Motor neuron (in vitro differentiated cells): Measurements from ENCODE around the gene C17orf58. TPM values are rescaled to one million over a fixed set of nuclear protein-coding genes. Genes with fewer than 3 reads are reported as not detected.
"Not testable (repeated sequence)": the region's sequence is repeated elsewhere in the genome, so short reads cannot be mapped to it uniquely, and the experiment has no call there.

ENCODE experiments used
- ATAC-seq, 8 experiments: fragments of 200-7000 bp; cut with Tn5 transposase; replicated peaks in 6 of 8; 2 replicates each; pipeline ENCODE4 v1.8.0; 2021; ENCODE audit warnings: mild to moderate bottlenecking in 8 of 8, moderate library complexity in 8 of 8
- H3K27ac ChIP-seq, 2 donors: fragments of 250-450 bp; sonication (Bioruptor Pico); 2 replicates each; pipeline ENCODE4 v1.9.0; 2021; ENCODE audit warnings: antibody characterized with exemption in 2 of 2, mild to moderate bottlenecking in 2 of 2, moderate library complexity in 1 of 2
- H3K4me1 ChIP-seq, 2 donors: fragments of 250-450 bp; sonication (Bioruptor Pico); replicated peaks in 1 of 2; 2 replicates each; pipeline ENCODE4 v1.6.1; 2021; ENCODE audit warnings: antibody characterized with exemption in 2 of 2, mild to moderate bottlenecking in 2 of 2, moderate library complexity in 1 of 2
- H3K4me3 ChIP-seq, 5 donors: fragments of 250-450 bp; sonication (Bioruptor Pico); 2 replicates each; pipeline ENCODE4 v1.9.0; 2021; ENCODE audit warnings: antibody characterized with exemption in 5 of 5, mild to moderate bottlenecking in 5 of 5, moderate library complexity in 4 of 5
- WGBS, 10 experiments: fragments of 450-650 bp; shearing (Covaris generic); methylation state at CpG; one replicate each; pipeline ENCODE4 v1.0.0; 2022; 5-methylcytosine and 5-hydroxymethylcytosine counted together
- in situ Hi-C, 9 experiments: fragments of 400-800 bp; cut with MboI; loops; one replicate each; pipeline ENCODE4 v1.15.0; 2021; ENCODE audit warnings: low sequenced_read_pairs in 9 of 9, low pct_unique_long_range_greater_than_20kb in 2 of 9; ENCODE audit not compliant: unreplicated experiment in 9 of 9
- total RNA-seq, 8 experiments: library from RNA; unstranded; fragments of 300-600 nt; gene quantifications; 2 replicates each; pipeline versions ENCODE4 v1.2.3 to v1.2.4, GENCODE V29; 2022

C17orf58 gene
- total RNA-seq, 8 experiments from 2014 or later: 6.1 to 23.6 (median 16.7) TPM

- in situ Hi-C loops: no loop called here
- peak overlapping the region; percentile 46 to 57 (median 54) for H3K4me3 ChIP-seq
- peak; percentile 93 to 96 (median 93) for ATAC-seq
- H3K27ac ChIP-seq: peak overlapping the region; percentile 29 to 80
- no peaks in the 10 kb centered on the region for H3K4me1 ChIP-seq
- 0 to 50% (median 7%) methylated on average over 1 to 29 of the region's 51 CpGs for WGBS, 10 experiments
These were observed 23.6 kb upstream of the C17orf58 start for GRCh38 chr17:68019675-68020408.

- Histone ChIP-seq H3K4me3 (peak overlapping the region in 4 of 5 donors; percentile 4 to 54 (median 33)), H3K4me1 (no peaks in the 10 kb centered on the region), H3K27ac (no peak overlapping the region)
- 52 to 97% (median 90%) methylated on average over 3 to 9 of the region's 9 CpGs; no CpG with 5 or more reads in 1 of the 10 experiments for WGBS, 10 experiments
- in situ Hi-C loops: no loop called here
- peak in 1 of 8 experiments; percentile 9 for ATAC-seq
These were observed 23.0 kb upstream of the C17orf58 start for GRCh38 chr17:68019336-68019674.

DNA sequence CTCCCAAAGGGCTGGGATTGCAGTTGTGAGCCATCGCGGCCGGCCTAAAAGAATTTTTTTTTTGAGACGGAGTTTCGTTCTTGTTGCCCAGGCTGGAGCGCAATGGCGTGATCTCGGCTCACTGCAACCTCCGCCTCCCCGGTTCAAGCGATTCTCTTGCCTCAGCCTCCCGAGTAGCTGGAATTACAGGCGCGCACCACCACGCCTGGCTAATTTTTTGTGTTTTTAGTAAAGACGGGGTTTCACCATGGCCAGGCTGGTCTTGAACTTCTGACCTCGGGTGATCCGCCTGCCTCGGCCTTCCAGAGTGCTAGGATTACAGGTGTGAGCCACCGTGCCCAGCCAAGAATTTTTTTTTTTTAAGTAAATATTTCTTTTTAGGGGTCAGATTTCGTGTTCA lies 22.2 kb upstream of the C17orf58 start:
- 80 to 100% (median 95%) methylated on average over 2 to 11 of the region's 21 CpGs; no CpG with 5 or more reads in 1 of the 10 experiments for WGBS, 10 experiments

DNA sequence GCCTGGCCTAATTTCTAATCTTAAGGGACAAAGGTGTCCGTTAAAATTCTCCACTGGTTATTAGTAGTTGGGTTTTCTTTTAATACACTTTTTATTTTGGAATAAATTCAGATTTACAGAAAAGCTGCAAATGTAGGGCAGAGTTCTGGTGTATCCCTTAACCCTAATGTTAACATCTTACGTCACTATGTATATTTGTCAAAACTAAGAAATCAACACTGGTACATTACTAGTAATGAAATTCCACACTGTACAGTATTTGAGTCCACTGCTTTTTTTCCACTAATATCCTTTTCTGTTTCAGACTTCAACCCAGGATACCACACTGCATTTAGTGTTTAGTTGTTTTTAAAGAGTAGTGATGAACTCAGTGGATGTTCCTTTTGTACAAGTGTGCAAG lies 20.6 kb upstream of the C17orf58 start:
- ATAC-seq: no peak
- Histone ChIP-seq H3K4me3 (no peak overlapping the region), H3K27ac (no peak overlapping the region), H3K4me1 (no peaks in the 10 kb centered on the region)
- in situ Hi-C loops: no loop called here
- WGBS, 10 experiments: 33 to 100% (median 96%) methylated on average over 1 to 2 of the region's 2 CpGs; no CpG with 5 or more reads in 1 of the 10 experiments

More for the DNA sequence above, 22.2 kb upstream of the C17orf58 start:
- H3K4me1 ChIP-seq, H3K4me3 ChIP-seq, in situ Hi-C loops, ATAC-seq, H3K27ac ChIP-seq: not testable (repeated sequence)

DNA sequence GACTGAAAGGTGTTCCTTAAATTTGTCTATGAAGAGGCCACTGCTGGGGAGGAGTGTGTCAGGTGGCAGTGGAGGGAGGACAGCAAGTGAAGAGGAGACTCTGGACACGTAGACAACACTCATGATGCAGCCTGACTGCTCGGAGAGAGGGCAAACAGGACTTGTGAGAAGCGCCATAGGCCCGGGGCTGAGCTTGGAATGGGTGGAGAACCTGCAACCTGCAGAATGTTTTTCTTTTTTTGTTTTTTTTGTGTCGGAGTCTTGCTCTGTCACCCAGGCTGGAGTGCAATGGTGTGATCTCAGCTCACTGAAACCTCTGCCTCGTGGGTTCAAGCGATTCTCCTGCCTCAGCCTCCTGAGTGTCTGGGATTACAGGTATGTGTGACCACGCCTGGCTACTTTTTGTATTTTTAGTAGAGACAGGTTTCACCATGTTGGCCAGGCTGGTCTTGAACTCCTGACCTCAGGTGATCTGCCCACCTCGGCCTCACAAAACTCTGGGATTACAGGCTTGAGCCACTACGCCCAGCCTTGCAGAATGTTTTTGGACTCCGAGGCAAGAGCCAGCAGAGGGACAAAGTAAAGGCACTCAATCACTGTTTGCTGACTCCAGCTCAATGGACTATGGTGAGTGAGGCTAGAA lies 18.9 kb upstream of the C17orf58 start:
- H3K27ac ChIP-seq: no peak overlapping the region
- ATAC-seq: no peak
- WGBS, 10 experiments: 61 to 98% (median 80%) methylated on average over 2 to 10 of the region's 11 CpGs; no CpG with 5 or more reads in 1 of the 10 experiments

DNA sequence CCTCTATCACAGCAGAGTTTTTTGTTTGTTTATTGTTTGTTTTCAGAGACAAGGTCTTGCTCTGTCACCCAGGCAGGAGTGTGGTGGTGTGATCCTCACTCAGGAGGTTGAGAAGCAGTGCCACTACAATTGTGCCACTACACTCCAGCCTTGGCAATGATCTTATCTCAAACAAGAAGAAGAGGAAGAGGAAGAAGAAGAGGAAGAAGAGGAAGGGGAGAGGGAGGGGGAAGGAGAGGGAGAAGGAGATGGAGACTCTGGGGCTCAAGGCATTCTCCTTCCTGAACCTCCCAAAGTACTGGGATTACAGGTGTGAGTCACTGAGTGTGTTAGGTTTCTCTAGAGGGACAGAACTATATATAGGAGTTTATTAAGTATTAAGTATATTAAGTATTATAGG lies 17.1 kb upstream of the C17orf58 start:
- H3K27ac ChIP-seq: no peak overlapping the region
- no peak for ATAC-seq
- no peak overlapping the region for H3K4me3 ChIP-seq
- no peaks in the 10 kb centered on the region for H3K4me1 ChIP-seq
- in situ Hi-C loops: no loop called here

More for the DNA sequence above, 18.9 kb upstream of the C17orf58 start:
- in situ Hi-C loops: no loop called here
- Histone ChIP-seq H3K4me3 (no peak overlapping the region), H3K4me1 (no peaks in the 10 kb centered on the region)

DNA sequence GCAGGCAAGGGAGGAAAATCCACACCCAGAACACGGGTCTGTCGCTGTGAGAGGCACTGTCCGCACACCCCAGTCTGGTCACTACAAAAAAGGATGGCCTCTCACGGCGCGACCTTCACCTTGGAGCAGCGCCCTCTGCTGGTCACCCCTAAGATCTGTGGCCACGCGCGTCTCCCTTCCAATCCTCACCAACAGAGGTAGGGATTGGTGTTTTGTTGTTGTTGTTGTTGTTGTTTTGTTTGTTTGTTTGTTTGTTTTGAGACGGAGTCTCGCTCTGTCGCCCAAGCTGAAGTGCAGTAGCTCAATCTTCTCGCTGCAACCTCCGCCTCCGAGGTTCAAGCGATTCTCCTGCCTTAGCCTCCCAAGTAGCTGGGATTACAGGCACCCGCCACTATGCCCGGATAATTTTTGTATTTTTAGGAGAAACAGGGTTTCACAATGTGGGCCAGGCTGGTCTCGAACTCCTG lies 15.0 kb upstream of the C17orf58 start:
- H3K4me1 ChIP-seq: no peaks in the 10 kb centered on the region
- no peak overlapping the region for H3K4me3 ChIP-seq
- H3K27ac ChIP-seq: no peak overlapping the region
- ATAC-seq: peak in 3 of 8 experiments; percentile 68 to 90 (median 84)
- in situ Hi-C loops: no loop called here
- WGBS, 10 experiments: 23 to 96% (median 65%) methylated on average over 2 to 12 of the region's 20 CpGs; no CpG with 5 or more reads in 2 of the 10 experiments

DNA sequence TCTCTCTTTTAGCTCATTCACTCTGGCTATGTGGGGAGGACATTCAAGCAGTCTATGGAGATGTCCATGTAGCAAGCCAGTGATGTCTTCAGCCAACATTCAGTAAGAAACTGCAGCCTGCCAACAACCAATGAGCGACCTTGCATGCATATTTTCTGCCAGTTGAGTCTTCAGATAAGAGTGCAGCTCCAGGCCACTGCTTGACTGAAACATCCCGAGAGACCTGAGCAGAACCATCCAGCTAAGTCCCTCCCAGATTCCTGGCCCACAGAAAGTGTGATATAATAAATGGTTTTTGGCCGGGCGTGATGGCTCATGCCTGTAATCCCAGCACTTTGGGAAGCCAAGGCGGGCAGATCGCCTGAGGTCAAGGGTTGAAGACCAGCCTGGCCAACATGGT lies 10.5 kb upstream of the C17orf58 start:
- Histone ChIP-seq H3K27ac (no peak overlapping the region), H3K4me3 (no peak overlapping the region), H3K4me1 (no peaks in the 10 kb centered on the region)
- in situ Hi-C loops: no loop called here
- WGBS, 10 experiments: 0 to 94% (median 45%) methylated on average over 1 to 3 of the region's 6 CpGs; no CpG with 5 or more reads in 4 of the 10 experiments
- ATAC-seq: peak in 1 of 8 experiments; percentile 32

- no peaks in the 10 kb centered on the region for H3K4me1 ChIP-seq
- in situ Hi-C loops: no loop called here
- H3K4me3 ChIP-seq: no peak overlapping the region
- H3K27ac ChIP-seq: no peak overlapping the region
- ATAC-seq: no peak
- 66 to 93% (median 81%) methylated on average over 2 to 3 of the region's 3 CpGs; no CpG with 5 or more reads in 2 of the 10 experiments for WGBS, 10 experiments
These were observed 7.9 kb upstream of the C17orf58 start for GRCh38 chr17:68004201-68004600.

DNA sequence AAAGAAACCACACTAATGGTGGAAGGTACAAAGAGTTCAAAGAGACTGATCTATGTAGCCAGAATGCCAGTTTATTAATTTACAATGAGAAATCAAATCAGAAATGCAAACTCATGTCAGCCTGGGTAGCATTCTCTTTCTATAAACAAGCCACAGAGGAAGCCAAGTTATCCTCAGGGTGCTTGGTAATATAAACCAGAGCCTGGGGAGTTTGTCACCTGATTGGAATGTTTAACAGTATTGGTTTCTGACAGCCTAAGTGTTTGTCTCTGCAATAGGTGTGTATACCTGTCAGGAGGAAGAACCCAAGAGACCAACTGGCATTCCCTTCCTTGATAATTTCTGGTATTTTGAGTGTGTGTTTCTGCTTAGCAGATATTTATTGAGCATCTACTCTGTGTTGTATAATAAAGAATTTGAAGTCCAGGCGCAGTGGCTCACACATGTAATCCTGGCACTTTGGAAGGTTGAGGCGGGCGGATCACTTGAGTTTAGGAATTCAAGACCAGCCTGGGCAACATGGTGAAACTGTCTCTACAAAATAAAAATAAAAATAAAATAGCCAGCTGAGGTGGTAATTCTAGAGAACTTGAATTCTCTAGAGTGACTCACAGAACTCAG lies 3.1 kb upstream of the C17orf58 start:
- no peak overlapping the region for H3K27ac ChIP-seq
- no peak overlapping the region for H3K4me3 ChIP-seq
- in situ Hi-C loops: no loop called here
- no peak for ATAC-seq
- H3K4me1 ChIP-seq: peaks cover 3 to 7% of the 10 kb centered on the region in 2 donors
- 88 to 100% (median 93%) methylated on average over 2 to 3 of the region's 3 CpGs; no CpG with 5 or more reads in 3 of the 10 experiments for WGBS, 10 experiments

GRCh38 chr17:67998466-67998865 lies 2.2 kb upstream of the C17orf58 start:
- 14 to 100% (median 80%) methylated on average over 1 to 2 of the region's 2 CpGs; no CpG with 5 or more reads in 3 of the 10 experiments for WGBS, 10 experiments
- peaks cover 3 to 7% of the 10 kb centered on the region in 2 donors for H3K4me1 ChIP-seq
- in situ Hi-C loops: no loop called here
- ATAC-seq: no peak
- no peak overlapping the region for H3K27ac ChIP-seq
- no peak overlapping the region for H3K4me3 ChIP-seq

- Histone ChIP-seq H3K4me3 (peak overlapping the region; percentile 29 to 73 (median 43)), H3K27ac (no peak overlapping the region), H3K4me1 (peaks cover 3 to 13% of the 10 kb centered on the region in 2 donors)
- WGBS, 10 experiments: 0 to 20% (median 0%) methylated on average over 1 to 6 of the region's 43 CpGs; no CpG with 5 or more reads in 6 of the 10 experiments
- in situ Hi-C loops: no loop called here
- peak in 6 of 8 experiments; percentile 1 to 11 (median 4) for ATAC-seq
These were observed 552 bp downstream of the C17orf58 start for GRCh38 chr17:67995570-67996263.
